NCI-H2171 (cell line): Measurements from ENCODE around the gene ZNF653.

ENCODE experiments used
- DNase-seq: peaks from one replicate; lab custom pipeline; 2025; lab: John Stamatoyannopoulos, UW

Gene ZNF653

DNA sequence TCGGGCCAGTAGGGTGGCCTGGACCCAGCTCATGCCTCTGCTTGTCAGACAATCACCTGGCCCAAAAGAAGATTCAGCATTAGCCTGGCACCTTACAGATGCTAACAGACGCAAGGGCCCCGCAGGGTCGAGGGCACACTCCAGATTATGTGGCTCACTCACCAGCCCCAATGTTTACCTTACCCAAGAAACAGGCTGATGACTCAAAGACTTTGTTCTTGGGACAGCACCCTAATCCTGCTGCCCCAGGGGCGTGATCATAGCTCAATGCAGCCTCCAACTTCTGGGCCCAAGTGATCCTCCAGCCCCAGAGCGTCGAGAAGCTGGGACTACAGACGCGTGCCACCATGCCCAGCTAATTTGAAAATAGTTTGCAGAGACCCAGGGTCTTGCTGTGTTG is 13.5 kb upstream of the ZNF653 start:
- DNase-seq, result no peak

DNA sequence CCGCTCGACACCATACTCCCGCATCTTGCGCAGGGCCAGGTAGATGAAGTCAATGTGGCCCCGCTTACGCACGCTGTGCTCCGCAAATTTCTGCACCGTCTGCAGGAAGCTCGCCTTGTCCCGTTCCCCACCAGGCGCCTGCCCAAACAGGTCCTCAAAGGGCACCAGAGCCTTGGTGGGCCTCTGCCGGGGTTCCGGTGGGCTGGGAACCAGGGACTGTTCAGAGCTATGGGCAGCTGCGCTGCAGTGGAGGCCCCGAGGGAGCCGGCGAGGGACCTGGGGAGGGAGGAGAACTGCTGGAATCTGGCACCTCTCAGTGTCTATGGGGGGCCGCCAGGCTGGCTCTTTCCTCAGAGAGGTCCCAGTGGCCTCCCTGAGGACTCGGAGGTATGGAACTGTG is 8.3 kb upstream of the ZNF653 start:
- DNase-seq, result no peak

- no peak for DNase-seq
Observed at GRCh38 chr19:11510444-11510843, 4.8 kb upstream of the ZNF653 start.

GRCh38 chr19:11507370-11508078 is 1.9 kb upstream of the ZNF653 start:
- no peak for DNase-seq

DNA sequence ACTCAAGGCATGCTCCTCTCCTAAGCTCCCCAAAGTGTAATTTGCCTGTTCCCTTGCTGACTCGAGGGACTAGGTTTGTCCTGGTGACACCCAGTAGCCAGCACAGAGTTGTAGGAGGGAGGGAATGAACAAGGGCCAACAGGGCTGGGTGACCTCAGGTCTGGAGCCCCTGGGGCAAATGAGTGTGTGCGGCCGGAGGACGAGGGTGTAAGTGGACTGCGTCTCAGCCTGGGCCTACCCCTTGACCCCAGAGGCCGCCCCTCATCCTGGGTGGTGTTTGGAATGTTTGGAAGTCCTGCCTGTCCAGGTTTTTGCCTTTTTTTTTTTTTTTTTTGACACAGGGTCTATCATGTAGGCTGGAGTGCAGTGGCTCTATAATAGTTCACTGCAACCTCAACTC is 1.3 kb upstream of the ZNF653 start:
- DNase-seq, result no peak

- no peak for DNase-seq
Observed at GRCh38 chr19:11506101-11506555, 489 bp upstream of the ZNF653 start.

GRCh38 chr19:11505032-11505503 is 571 bp downstream of the ZNF653 start:
- peak; percentile 94 for DNase-seq

DNA sequence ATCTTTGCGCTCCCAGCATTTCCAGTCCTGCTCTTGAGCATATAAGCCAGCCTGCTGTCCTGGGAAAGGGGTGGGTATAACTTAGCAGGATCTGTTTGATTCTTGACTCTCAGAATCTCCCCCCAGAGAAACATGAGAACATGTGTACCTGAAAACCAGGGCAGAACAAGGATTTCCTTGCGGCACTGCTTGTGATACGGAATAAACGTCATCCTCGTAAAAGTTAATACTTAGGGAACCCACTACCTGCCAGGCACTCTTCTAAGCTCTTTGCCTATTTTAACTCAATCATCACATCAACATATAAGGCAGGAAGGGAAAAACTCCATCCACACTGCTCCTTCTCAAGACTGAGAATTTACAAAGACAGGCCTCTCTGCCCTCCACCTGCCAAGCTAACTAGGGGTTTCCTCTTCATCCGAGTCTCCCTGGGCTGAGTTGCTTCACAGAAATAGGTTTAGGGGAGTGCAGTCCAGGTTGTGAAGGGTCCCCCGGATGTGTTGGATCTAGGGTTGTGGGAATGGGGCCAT is 1.1 kb downstream of the ZNF653 start:
- DNase-seq, result no peak

DNA sequence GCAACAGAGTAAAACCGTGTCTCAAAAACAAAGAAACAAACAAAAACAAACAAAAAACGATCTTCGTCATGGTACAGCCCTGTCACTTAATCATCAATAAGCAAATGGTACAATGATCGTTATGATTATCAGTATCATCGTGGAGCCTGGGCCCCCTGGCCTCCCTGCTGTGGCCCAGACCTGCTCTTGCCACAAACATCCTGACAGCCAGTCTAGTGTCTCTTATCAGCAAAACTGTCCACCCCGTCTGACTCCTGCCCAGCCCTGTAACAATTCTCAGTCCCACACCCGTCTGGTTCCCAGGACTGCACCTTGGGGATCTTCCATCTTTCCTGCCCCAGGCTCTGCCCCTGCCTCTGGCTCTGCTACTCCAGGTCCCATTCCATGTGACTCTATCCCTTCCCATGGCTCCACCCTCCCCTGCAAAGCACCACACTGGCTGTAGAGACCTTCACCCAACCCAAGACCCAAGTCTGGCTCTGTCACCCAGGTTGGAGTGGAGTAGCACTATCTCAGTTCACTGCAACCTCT is 5.7 kb downstream of the ZNF653 start:
- DNase-seq, result no peak

DNA sequence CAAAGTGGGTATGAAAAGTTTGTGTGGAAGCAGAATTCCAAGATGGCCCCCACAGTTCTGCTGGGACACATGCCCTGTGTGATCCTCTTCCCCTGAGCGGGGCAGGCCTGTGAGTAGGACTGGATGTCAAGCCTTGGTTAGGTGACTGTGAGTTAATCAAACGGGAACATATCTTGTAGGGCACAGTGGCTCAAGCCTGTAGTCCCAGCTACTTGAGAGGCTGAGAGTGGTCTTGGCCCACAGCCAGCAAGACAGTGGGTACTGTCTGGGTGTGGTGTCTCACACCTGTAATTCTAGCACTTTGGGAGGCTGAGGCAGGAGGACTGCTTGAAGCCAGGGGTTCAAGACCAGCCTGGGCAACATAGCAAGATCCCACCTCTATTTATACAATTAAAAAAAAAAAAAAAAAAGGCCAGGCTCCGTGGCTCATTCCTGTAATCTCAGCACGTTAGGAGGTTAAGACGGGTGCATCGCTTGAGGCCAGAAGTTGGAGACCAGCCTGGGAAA is 6.4 kb downstream of the ZNF653 start:
- DNase-seq, result no peak

GRCh38 chr19:11496391-11497163 is 9.1 kb downstream of the ZNF653 start:
- peak; percentile 3 for DNase-seq

GRCh38 chr19:11495885-11496284 is 9.8 kb downstream of the ZNF653 start:
- no peak for DNase-seq

DNA sequence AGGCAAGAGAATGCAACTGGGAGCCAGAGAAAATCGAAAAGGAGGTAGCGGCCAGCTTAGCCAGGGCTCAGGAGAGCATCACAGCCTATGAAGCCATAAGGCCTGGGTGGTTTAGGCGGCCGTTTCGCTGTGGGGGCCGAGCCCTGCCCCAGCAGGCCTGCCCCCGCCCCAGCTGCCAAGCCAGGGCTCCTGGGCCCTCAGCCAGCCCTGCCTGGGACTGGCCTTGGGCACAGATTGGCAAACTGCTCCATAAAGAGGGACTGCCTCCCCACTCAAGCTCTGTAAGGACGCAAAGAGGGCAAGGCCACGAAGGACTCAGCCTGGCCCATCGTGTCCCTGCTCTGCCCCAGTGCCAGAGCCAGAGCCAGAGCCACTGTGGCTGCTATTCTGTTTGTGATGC is 10.2 kb downstream of the ZNF653 start:
- no peak for DNase-seq

DNA sequence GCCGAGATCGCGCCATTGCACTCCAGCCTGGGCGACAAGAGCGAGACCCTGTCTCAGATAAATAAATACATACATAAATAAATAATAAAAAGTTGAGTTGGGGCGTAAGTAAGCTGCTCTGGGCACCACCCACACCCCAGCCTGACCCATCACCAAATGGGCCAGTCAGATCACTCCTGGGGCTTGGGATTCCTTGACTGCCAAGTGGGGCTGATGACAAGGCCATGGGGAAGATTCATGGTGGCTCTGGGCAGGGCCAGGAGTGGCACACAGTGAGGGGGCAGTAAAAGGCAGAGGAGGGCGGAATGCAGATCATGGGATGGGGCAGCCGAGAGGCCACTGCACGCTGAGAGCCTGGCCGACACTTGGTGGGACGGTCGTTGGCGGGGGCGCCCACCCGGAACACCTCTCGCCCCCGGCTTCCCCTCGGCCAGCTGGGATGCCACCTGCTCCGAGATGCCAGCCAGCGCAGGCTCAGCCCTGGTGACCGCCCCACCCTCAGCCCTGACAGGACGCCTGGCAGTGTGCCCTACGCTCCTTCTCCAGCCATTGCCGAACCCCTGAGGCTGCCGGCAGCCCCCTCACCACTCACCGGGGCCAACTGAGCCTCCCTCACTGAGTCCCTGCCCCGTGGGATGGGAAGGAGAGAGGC is 10.9 kb downstream of the ZNF653 start:
- no peak for DNase-seq

GRCh38 chr19:11489378-11489777 is 16.3 kb downstream of the ZNF653 start:
- no peak for DNase-seq

DNA sequence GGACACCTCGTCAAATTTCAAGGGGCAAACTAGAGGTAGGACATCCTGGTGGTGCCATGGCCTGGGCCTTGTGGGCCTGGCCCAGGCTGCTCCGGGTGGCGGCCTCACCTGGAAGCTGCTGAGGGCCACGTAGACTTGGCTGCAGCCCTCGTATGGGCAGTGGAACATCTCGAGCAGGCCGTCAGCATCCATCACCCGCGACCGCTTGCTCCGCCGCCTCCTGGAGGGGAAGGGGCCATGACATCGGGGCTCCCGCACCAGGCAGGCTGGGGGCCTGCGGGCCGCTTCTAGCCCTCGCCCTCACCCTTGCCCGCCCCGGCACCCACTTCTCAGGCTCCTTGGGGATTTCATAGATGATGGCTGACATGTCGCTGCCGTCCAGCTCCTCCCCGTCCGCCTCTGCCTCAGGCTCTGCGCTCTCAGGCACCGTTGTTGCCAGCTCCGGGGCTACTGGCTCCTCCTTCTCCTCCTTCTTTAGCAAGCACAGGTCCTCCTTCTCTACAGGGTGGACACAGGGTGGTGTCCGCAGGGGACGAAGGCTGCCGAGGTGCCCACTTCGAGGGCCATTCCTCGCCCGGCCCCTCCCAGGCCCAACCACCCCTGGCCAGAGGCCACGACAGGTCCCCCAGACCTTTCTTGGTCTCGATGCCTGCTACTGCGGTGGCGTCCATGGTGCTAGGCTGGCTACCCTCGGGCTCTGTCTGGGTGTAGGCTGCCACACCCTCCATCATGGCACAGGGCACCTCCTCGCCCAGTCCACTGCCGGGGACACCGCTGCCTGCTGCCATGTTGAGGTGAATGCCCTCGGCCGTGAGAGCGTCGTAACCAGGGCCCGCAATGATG is 18.8 kb downstream of the ZNF653 start:
- DNase-seq, result no peak

DNA sequence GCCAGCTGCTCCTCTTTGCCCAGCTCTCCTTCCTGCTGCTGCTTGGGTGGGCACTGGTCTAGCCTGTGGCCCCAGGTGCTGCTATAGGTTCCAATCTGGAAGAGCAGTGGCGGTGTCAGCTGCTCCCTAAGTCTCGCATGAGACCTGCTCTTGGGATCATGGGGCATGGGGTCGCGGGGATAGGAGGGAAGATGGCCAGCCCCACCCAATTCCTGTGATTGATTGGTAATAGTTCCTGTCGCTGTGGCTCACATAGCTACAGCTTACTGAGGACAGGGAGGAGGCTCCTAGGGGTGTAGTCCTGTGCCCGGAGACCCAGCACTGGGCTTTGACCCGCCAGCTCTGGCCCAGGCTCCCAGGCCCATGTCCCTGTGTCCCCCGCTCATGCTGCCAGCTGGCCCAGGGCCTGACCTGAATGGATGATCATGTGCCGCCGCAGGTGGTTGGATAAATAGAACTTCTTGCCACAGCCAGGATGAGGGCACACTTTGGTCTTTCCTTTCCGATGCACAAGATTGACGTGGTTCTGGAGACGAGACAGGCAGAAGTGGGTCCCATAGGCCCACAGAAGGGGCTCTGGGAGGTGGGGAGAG is 20.3 kb downstream of the ZNF653 start:
- DNase-seq, result no peak

DNA sequence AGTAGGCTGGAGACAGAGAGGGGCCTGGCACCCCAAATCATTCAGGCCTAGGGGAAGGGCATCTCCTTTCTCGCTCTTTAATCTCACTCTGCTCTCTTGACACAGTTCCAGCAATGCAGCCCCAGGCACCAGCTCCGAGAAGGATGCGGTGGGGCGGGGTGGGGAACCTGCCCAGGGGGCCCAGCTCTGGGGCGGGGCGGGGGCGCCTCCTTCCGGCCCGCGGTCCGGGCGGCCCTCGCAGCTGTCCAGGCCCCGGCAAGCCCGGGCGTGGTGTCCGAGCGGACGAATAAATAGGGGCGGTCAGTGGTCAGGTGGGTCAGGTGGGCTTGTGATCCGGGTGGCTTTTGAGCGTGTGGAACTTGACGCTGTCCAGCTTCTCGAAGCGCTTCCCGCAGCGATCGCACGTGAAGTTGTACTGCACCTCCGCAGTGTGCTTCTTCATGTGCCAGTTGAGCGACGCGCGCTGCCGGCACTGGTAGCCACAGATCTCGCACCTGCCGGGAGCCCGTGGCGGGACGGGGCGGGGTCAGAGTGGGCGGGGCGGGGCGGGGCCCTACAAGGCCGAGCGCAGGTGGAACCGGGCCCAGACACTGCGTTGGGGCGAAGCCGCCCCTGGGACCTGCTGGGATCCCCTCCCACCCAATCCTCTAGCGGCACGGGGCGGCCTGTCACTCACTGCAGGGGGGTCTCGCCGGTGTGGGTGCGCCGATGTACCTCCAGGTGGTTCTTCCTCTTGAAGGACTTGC is 22.1 kb downstream of the ZNF653 start:
- no peak for DNase-seq

GRCh38 chr19:11482384-11483050 is 23.1 kb downstream of the ZNF653 start:
- peak; percentile 81 for DNase-seq
